ENCODE measurements around the gene TRPM5. TPM values are rescaled to one million over a fixed set of nuclear protein-coding genes. Genes with fewer than 3 reads are reported as not detected.

The TRPM5 gene
- total RNA-seq, 6 experiments from 2014 or later, result not detected

DNA sequence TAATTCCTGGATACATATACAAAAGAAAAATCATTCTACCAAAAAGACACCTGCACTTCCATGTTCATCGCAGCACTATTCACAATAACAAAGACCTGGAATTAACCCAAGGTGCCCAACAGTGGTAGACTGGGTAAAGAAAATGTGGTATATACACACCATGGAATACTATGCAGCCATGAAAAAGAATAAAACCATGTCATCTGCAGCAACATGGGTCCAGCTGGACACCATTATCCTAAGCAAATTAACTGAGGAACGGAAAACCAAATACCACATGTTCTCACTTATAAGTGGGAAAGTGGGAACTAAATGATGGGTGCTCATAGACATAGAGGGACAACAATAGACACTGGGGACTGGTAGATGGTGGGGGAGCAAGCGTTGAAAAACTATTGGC lies 4.5 kb downstream of the TRPM5 start:
- Mint-ChIP-seq H3K27me3 (ENCODE audit: insufficient read depth) (peaks cover 17% of the 10 kb centered on the region), H3K9me3 (peaks cover 5% of the 10 kb centered on the region; the same call in 1 of the 2 replicates), H3K4me3 (no peak overlapping the region), H3K4me1 (ENCODE audit: low read depth) (no peaks in the 10 kb centered on the region), H3K27ac (no peak overlapping the region), H3K36me3 (ENCODE audit: low read depth) (no peaks in the 10 kb centered on the region)
- no peak for TF ChIP-seq CTCF (IDR thresholded peaks at IDR 0.05)
- no peak for DNase-seq

GRCh38 chr11:2437516-2437915 lies 6.8 kb downstream of the TRPM5 start:
- no peaks in the 10 kb centered on the region for H3K4me1 Mint-ChIP-seq (ENCODE audit: low read depth)
- H3K27ac Mint-ChIP-seq, result no peak overlapping the region
- H3K36me3 Mint-ChIP-seq (ENCODE audit: low read depth), result no peaks in the 10 kb centered on the region
- peaks cover 10% of the 10 kb centered on the region for H3K27me3 Mint-ChIP-seq (ENCODE audit: insufficient read depth)
- no peaks in the 10 kb centered on the region for H3K9me3 Mint-ChIP-seq
- DNase-seq, result no peak
- no peak for TF ChIP-seq CTCF (IDR thresholded peaks at IDR 0.05)
- no peak overlapping the region for H3K4me3 Mint-ChIP-seq

DNA sequence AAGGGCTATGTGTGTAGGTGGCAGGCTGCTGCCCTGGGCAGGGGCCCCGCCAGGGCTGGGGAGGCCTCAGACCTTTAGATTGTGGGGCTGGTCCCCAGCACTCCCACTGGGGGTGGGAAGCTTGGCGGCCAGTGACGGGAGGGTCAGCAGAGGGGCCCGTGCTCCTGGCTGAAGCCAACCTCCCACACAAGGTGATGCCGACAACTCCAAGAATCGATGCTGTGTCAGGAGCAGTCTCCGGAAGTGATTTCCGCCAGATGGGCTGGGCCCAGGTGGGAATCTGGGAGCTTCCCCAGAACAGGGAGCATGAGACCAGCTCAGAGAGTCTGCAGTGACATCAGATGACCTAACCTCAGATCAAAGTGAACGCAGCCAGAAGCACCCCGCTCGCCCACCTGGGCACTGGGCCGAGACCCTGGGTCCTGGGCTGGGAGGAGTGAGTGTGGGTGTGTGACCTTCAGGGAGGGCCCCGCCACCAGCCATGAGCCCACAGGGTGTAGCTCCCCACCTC lies 7.7 kb downstream of the TRPM5 start:
- Mint-ChIP-seq H3K27me3 (ENCODE audit: insufficient read depth) (peaks cover 8% of the 10 kb centered on the region), H3K36me3 (ENCODE audit: low read depth) (no peaks in the 10 kb centered on the region), H3K4me3 (no peak overlapping the region), H3K4me1 (ENCODE audit: low read depth) (no peaks in the 10 kb centered on the region), H3K9me3 (no peaks in the 10 kb centered on the region), H3K27ac (no peak overlapping the region)
- no peak for TF ChIP-seq CTCF (IDR thresholded peaks at IDR 0.05)
- no peak for DNase-seq

GRCh38 chr11:2436013-2436520 lies 8.2 kb downstream of the TRPM5 start:
- Mint-ChIP-seq H3K36me3 (ENCODE audit: low read depth) (no peaks in the 10 kb centered on the region), H3K9me3 (no peaks in the 10 kb centered on the region), H3K27me3 (ENCODE audit: insufficient read depth) (peaks cover 10% of the 10 kb centered on the region), H3K4me3 (no peak overlapping the region), H3K27ac (no peak overlapping the region), H3K4me1 (ENCODE audit: low read depth) (no peaks in the 10 kb centered on the region)
- DNase-seq, result no peak
- TF ChIP-seq CTCF (IDR thresholded peaks at IDR 0.05), result no peak

GRCh38 chr11:2435288-2436012 lies 8.9 kb downstream of the TRPM5 start:
- peaks cover 7% of the 10 kb centered on the region for H3K27me3 Mint-ChIP-seq (ENCODE audit: insufficient read depth)
- no peak for DNase-seq
- no peak overlapping the region for H3K4me3 Mint-ChIP-seq
- no peaks in the 10 kb centered on the region for H3K9me3 Mint-ChIP-seq
- no peak for TF ChIP-seq CTCF (IDR thresholded peaks at IDR 0.05)
- H3K36me3 Mint-ChIP-seq (ENCODE audit: low read depth), result no peaks in the 10 kb centered on the region
- H3K4me1 Mint-ChIP-seq (ENCODE audit: low read depth), result no peaks in the 10 kb centered on the region
- no peak overlapping the region for H3K27ac Mint-ChIP-seq

Measured in HFFc6 (cell line).